Activated CD4-positive, CD25-positive, alpha-beta regulatory T cell treated with anti-CD3 and anti-CD28 coated beads, Interleukin-2, amount 50 U/mL, for 16 hours (primary cell): ENCODE measurements around the gene SANBR.
"Not testable (repeated sequence)": the region's sequence is repeated elsewhere in the genome, so short reads cannot be mapped to it uniquely, and the experiment has no call there.

Experiments used
- DNase-seq: peaks from one replicate; pipeline ENCODE4 v3.0.0-alpha.2; 2020; ENCODE audit warnings: low read depth, low spot score

Gene SANBR

GRCh38 chr2:61065714-61066709 lies at the start of gene SANBR:
Gene SANBR, plus strand, starts transcription at chr2:61065871. Its CDS starts 4,480 bp downstream, at chr2:61070351.
- peak; percentile 68 for DNase-seq

GRCh38 chr2:61015976-61016375 lies 49.7 kb upstream of the SANBR start:
- DNase-seq = no peak

DNA sequence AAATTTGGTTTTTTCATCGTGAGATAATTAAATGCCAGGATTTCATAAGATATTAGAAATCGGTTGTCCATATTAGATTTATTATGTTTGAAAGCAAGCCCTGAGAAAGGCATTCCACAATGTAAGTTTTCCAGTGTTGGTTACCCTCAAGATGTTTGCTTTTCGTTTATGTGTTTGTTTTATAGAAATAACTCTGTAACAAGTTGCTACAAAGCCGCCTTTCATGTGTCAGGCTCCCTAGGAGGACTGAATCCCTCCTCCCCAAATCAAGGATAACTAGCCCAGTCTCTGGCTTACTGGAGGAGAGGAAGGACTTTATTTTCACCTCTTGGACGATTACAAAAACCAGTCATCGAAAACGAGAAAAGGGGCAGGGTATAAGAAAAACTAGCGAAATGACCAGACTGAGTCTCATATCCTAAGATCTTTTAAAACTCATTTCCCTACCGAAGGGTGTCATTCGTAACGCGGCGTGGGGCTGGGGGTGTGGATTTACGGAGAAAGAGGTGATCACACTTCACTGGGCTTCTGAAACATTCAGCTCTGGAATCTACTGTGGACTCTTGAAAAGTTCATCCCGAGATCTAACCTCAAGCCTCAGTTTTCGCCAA lies 49.2 kb upstream of the SANBR start:
- peak; percentile 4 for DNase-seq

DNA sequence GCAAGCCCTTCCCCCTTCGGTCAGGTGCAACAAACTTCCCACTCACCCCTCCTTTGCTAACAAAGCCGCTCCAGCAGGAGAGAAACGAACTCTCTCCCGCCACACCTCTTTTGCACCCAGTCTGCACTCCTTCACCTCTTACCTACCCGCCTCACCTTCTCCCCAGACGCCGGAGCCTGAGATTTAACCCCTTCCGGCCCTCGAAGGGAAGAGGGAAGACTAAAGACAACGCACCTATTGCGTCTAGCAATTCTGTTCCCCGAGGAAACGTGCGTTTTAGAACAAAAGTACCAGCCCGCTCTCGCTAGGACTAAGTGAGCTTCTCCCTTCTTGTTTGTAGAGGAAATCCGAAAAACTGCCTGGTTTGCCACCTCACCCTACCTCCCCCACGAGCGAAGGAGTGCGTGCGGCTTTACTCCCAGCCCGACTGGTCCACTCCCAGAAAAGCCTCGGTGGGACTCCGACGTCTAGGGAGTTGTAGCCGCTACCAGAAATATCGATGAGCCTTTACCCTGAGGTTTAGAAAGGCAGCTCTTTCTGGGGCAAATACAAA lies 48.6 kb upstream of the SANBR start:
- DNase-seq = peak; percentile 52

GRCh38 chr2:61017556-61018317 lies 47.9 kb upstream of the SANBR start, which contains the start of the genes PEX13 and PUS10:
Gene PEX13, plus strand, starts transcription at chr2:61017720. Its CDS starts 40 bp downstream, at chr2:61017760.
Gene PUS10, minus strand, starts transcription at chr2:61018255. Its CDS starts 6,365 bp downstream, at chr2:61011890.
- DNase-seq = peak; percentile 40

DNA sequence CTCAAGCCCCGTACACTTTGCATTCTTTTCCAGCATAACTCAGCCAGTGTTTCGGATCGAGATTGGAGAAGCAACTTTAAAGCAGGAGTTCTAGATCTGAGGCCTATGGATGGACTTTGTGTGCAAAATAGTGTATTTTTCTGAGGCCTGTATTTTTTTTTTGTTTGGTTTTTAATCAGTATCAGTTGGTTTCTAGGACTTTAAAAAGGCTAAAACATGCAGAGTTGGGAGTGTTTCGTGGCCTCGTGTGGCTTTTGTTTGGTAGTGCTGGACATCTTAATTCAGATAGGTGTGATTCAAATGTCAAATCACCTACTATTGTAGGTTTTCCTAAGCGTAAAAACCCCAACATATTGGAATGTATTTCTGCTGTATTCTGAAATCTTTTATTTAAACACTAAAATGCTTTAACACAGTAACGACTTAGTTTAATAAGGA lies 47.3 kb upstream of the SANBR start:
- DNase-seq = no peak

DNA sequence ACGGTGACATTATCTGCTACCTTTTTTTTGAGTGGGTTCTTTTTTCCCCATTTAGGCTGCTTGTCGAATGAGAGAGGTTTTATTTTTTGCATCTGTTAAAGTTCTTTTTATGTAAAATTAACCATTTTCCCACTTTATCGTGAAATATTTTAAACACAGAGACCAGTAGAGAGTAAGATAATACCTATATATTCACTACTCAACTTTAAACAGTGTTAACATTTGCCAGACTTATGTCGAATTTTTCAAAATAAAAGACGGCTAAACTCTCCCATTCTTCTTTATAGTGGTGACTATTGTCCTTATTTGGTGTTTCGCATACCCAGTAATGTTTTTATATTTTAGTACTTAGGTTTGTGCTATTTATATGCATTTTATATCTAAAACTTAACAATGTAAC lies 46.9 kb upstream of the SANBR start:
- DNase-seq = no peak

- no peak for DNase-seq
Measured at GRCh38 chr2:61021228-61021660, 44.4 kb upstream of the SANBR start.

DNA sequence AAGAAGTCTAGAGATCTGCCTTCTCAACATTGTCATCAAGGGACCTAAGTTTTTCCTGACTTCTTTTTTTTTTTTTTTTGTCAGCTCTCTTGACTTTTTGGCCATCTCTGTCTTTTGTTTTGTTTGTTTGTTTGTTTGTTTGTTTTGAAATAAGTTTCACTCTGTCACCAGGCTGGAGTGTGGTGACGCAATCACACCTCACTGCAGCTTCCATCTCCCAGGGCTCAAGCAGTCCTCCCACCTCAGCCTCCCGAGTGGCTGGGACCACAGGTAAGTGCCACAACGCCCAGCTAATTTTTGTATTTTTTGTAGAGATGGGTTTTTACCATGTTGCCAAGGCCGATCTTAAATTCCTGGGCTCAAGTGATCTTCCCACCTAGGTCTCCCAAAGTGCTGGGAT lies 42.0 kb upstream of the SANBR start:
- DNase-seq = no peak

GRCh38 chr2:61029533-61029932 lies 36.1 kb upstream of the SANBR start:
- no peak for DNase-seq

DNA sequence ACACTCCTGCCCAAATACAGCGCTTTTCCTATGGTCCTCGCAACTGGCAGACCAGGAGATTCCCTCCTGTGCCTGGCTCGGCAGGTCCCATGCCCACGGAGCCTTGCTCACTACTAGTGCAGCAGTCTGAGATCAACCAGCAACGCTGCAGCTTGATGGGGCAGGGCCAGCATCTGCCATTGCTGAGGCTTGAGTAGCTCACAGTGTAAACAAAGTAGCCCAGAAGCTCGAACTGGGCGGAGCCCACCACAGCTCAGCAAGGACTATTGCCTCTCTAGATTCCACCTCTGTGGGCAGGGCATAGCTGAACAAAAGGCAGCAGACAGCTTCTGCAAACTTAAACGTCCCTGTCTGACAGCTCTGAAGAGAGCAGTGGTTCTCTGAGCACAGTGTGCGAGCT lies 31.1 kb upstream of the SANBR start:
- not testable (repeated sequence) for DNase-seq

GRCh38 chr2:61036643-61037042 lies 29.0 kb upstream of the SANBR start:
- not testable (repeated sequence) for DNase-seq

DNA sequence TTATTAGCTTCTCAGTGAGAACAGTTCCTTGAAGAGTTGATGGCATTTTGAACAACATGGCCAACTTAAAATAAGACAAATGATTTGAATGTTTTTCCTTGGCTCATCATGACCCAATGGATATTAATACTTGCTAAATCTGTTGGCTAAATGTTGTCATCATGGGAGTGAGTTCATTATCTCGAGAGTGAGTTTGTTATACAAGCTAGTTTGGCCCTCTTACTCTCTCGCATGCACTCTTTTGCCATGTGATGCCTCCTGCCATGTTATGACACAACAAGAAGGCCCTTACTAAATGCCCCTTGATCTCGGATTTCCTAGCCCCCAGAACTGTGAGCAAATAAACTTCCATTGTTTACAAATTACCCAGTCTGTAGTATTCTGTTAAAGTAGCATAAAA lies 22.9 kb upstream of the SANBR start:
- DNase-seq = no peak

DNA sequence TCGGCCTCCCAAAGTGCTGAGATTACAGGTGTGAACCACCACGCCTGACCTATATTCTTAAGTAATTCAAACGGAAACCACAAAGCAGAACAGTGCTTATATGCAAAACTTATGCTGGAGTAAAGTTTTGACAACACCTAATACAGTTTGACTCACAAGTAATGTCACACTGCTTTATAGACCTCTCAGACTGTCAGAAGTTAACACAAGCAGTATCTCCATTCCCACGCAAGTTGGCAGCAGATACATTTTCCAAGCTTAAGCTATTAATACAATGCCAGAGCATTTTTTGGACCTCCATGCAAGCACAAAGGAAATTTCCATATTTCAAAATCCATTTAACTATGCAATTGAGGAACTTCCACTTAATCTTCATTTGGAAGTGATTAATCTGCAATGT lies 21.0 kb upstream of the SANBR start:
- no peak for DNase-seq

DNA sequence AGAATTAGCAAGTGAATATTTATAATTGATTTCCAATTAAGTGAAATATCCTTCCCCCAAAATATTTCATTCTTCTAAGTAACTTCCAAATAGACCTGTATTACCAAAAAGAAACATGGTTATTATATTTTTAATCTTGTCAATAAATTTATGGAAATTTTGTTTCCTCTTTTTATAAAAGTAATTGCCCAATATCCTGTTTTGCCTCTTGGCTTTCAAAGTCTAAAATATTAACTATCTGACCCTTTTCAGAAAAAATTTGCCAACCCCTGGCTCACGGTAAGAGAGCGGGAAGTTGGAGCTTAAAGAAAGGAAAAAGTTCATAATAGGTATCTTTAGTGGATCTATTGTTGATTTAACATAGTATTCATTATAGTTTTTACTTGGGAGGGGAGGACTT lies 20.4 kb upstream of the SANBR start:
- no peak for DNase-seq

- DNase-seq = no peak
Measured at GRCh38 chr2:61045999-61046398, 19.7 kb upstream of the SANBR start.

DNA sequence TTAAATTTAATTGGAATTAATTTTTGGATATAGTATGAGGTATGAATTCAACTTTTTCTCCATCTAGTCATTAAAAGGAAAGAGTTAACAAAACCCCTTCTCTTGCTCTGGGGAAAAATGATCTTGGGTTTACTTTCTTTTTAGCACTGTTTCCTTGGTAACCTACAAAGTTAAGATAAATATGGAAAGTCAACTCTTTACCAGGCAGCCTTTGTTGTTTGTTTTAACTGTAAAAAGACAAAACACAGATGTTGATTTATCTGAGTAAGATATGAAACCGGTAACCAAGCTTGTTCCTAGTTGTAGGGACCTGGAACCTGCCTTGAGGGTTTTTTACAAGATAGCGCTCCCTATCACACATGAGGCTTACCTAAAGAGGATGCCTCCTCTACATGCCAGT lies 10.1 kb upstream of the SANBR start:
- DNase-seq = no peak

- no peak for DNase-seq
Measured at GRCh38 chr2:61057562-61057961, 8.1 kb upstream of the SANBR start.

DNA sequence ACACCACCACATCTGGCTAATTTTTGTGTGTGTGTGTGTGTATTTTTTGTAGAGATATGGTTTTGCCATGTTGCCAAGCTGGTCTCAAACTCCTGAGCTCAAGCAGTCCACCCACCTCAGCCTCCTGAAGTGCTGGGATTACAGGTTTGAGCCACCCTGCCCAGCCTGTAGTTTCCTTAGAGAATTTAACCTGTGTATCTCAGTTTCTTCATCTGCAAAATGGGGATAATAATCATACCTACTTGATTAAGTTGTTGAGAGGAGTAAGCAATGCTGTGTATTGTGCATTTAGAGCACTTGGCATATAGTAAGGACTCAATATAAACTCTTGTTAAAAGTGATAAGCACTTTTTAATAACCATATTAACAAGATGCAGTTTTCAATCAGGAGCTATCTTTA lies 6.3 kb upstream of the SANBR start:
- DNase-seq = no peak

- no peak for DNase-seq
Measured at GRCh38 chr2:61074100-61074499, 8.4 kb downstream of the SANBR start.

DNA sequence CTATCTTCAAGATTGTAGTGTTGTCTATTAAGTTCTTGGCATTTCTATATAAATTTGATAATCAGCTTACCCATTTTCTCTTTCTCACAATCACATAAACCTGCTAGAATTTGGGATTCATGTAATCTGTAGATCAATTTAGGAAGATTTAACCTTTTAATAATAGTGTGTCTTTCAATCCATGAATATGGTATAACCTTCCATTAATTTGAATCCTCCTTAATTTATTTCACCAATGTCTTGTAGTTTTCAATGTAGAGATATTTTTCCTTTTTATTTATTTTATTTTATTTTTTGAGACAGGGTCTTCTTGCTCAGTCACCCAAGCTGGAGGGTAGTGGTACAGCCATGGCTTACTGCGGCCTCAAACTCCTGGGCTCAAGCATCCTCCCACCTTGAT lies 20.2 kb downstream of the SANBR start:
- no peak for DNase-seq

GRCh38 chr2:61089797-61090196 lies 24.1 kb downstream of the SANBR start:
- no peak for DNase-seq
